Testis (tissue), 3 donors: ENCODE measurements around the gene PRLR. TPM values are rescaled to one million over a fixed set of nuclear protein-coding genes. Genes with fewer than 3 reads are reported as not detected.
A peak's percentile ranks its signal among the peaks of the same experiment; 100 is the strongest.

ENCODE experiments used
- DNase-seq: peaks from one replicate; pipeline ENCODE4 v3.0.0-alpha.2; 2019
- H3K27ac ChIP-seq, 2 donors: fragments of 200-600 bp; sonication (generic); one replicate each; pipeline ENCODE4 v1.5.1; 2019
- H3K27me3 ChIP-seq: fragments of 200-600 bp; sonication (generic); one replicate; pipeline ENCODE4 v1.5.1; 2019
- H3K36me3 ChIP-seq: fragments of 200-600 bp; sonication (generic); one replicate; pipeline ENCODE4 v1.5.1; 2017; ENCODE audit warnings: low read depth; ENCODE audit errors: missing control alignments
- H3K4me1 ChIP-seq: fragments of 200-600 bp; sonication (generic); one replicate; pipeline ENCODE4 v1.5.1; 2019
- H3K4me3 ChIP-seq, 2 donors: fragments of 200-600 bp; sonication (generic); one replicate each; pipeline ENCODE4 v1.5.1; 2017 to 2019
- H3K9me3 ChIP-seq: fragments of 200-600 bp; sonication (generic); one replicate; pipeline ENCODE4 v1.5.1; 2017
- CTCF ChIP-seq, 3 experiments: fragments of 450-650 bp in 2 of 3; fragments of 200-600 bp in 1 of 3; sonication (generic) in 1 of 3; IDR thresholded peaks; one replicate each; pipeline ENCODE4 v1.5.1; 2016 to 2019; ENCODE audit warnings: antibody characterized with exemption in 3 of 3, mild to moderate bottlenecking in 2 of 3, moderate library complexity in 1 of 3
- POLR2A ChIP-seq: fragments of 450-650 bp; IDR thresholded peaks from one replicate; pipeline ENCODE4 v1.6.1; 2017; ENCODE audit warnings: antibody characterized with exemption, mild to moderate bottlenecking, moderate library complexity
- WGBS, 2 donors: methylation state at CpG; one replicate each; pipeline ENCODE4 v1.1.5; 2018; 5-methylcytosine and 5-hydroxymethylcytosine counted together
- intact Hi-C: fragments of 100-400 bp; cut with DNase I; formaldehyde crosslinking; loops from one replicate; pipeline ENCODE4 v1.15.1; 2023; ENCODE audit warnings: low total_unique reads
- polyA plus RNA-seq: library from polyadenylated mRNA; stranded (reverse); fragments of 350-450 nt; fragmentation: Illumina TruSeq; extraction: RNeasy Lipid Tissue Mini Kit (QIAGEN cat#74804); gene quantifications from one replicate; pipeline ENCODE4 v1.2.3, GENCODE V29; 2014; ENCODE audit warnings: low read depth, low replicate concordance; ENCODE audit not compliant: insufficient read depth
- total RNA-seq, 2 donors: library from RNA; depleted of rRNA; stranded (reverse); fragments of >200 nt; gene quantifications; one replicate each; pipeline ENCODE4 v1.2.3, GENCODE V29; 2016

PRLR gene
- total and polyA plus RNA-seq, 3 donors from 2014 or later = 1.6 to 6.3 (median 2.2) TPM

GRCh38 chr5:35180046-35180445, 50.2 kb downstream of the PRLR start:
- Histone ChIP-seq H3K9me3 (no peaks in the 10 kb centered on the region), H3K4me1 (no peaks in the 10 kb centered on the region), H3K36me3 (no peaks in the 10 kb centered on the region), H3K27me3 (no peaks in the 10 kb centered on the region), H3K4me3 (no peak overlapping the region), H3K27ac (no peak overlapping the region)
- 92 to 93% methylated on average over 7 of the region's 7 CpGs for WGBS, 2 donors
- intact Hi-C loops = no loop called here
- no peak for TF ChIP-seq CTCF (IDR thresholded peaks at IDR 0.05)
- TF ChIP-seq POLR2A = no peak
- no peak for DNase-seq

GRCh38 chr5:35177783-35178182, 52.5 kb downstream of the PRLR start:
- TF ChIP-seq POLR2A (no peak), CTCF (IDR thresholded peaks at IDR 0.05) (no peak)
- Histone ChIP-seq H3K4me1 (peaks cover 5% of the 10 kb centered on the region), H3K27me3 (no peaks in the 10 kb centered on the region), H3K27ac (no peak overlapping the region), H3K9me3 (no peaks in the 10 kb centered on the region), H3K4me3 (no peak overlapping the region), H3K36me3 (no peaks in the 10 kb centered on the region)
- WGBS, 2 donors = 96 to 97% methylated on average over 3 of the region's 3 CpGs
- intact Hi-C loops = no loop called here
- DNase-seq = no peak

GRCh38 chr5:35172533-35172932, 57.8 kb downstream of the PRLR start:
- Histone ChIP-seq H3K9me3 (no peaks in the 10 kb centered on the region), H3K4me3 (no peak overlapping the region), H3K36me3 (no peaks in the 10 kb centered on the region), H3K27me3 (no peaks in the 10 kb centered on the region), H3K27ac (peak overlapping the region; percentile 12 to 81), H3K4me1 (peaks cover 20% of the 10 kb centered on the region)
- TF ChIP-seq CTCF (IDR thresholded peaks at IDR 0.05) = no peak
- TF ChIP-seq POLR2A = no peak
- peak; percentile 36 for DNase-seq
- intact Hi-C loops = no loop called here
- WGBS, 2 donors = 35 to 53% methylated on average over 5 of the region's 5 CpGs

GRCh38 chr5:35171991-35172390, 58.3 kb downstream of the PRLR start:
- no peaks in the 10 kb centered on the region for H3K9me3 ChIP-seq
- intact Hi-C loops = no loop called here
- H3K4me3 ChIP-seq = no peak overlapping the region
- peak overlapping the region; percentile 12 to 81 for H3K27ac ChIP-seq
- DNase-seq = no peak
- WGBS, 2 donors = 45 to 47% methylated on average over 4 of the region's 4 CpGs
- peaks cover 20% of the 10 kb centered on the region for H3K4me1 ChIP-seq
- no peaks in the 10 kb centered on the region for H3K27me3 ChIP-seq
- H3K36me3 ChIP-seq = no peaks in the 10 kb centered on the region
- no peak for TF ChIP-seq CTCF (IDR thresholded peaks at IDR 0.05)
- TF ChIP-seq POLR2A = no peak

- Histone ChIP-seq H3K36me3 (no peaks in the 10 kb centered on the region), H3K4me3 (no peak overlapping the region), H3K27ac (no peak overlapping the region), H3K4me1 (peaks cover 20% of the 10 kb centered on the region), H3K9me3 (no peaks in the 10 kb centered on the region), H3K27me3 (no peaks in the 10 kb centered on the region)
- DNase-seq = no peak
- intact Hi-C loops = no loop called here
- TF ChIP-seq CTCF (IDR thresholded peaks at IDR 0.05) (no peak), POLR2A (no peak)
These were observed 59.2 kb downstream of the PRLR start for GRCh38 chr5:35171078-35171477.
